ENCODE data around the gene LRRC9. TPM values are rescaled to one million over a fixed set of nuclear protein-coding genes. Genes with fewer than 3 reads are reported as not detected.
"Not testable (repeated sequence)": the region's sequence is repeated elsewhere in the genome, so short reads cannot be mapped to it uniquely, and the experiment has no call there.

The LRRC9 gene
- total and polyA plus RNA-seq, 4 donors = 0.07 to 2.2 (median 0.31) TPM; not detected in 1

DNA sequence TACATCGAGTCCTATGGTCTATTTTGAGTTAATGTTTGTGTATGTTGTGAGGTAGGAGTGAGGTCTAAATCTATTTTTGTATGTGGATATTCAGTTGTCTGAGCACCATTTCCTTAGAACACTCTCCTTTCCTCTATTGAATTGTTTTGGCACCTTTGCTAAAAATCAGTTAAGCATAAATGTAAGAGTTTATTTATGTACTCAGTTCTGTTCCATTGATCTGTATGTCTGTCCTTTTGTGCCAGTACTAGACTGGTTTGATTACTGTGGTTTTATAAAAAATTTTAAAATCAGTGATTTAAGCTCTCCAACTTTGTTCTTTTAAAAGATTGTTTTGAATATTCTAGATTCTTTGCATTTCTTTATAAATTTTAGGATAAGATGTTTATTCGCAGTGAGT lies 101.7 kb downstream of the LRRC9 start:
- H3K36me3 ChIP-seq (ENCODE audit: control insufficient read depth in 4 of 4, insufficient read depth in 4 of 4, low read length in 4 of 4) = no peaks in the 10 kb centered on the region
- H3K4me1 ChIP-seq (ENCODE audit: control insufficient read depth in 5 of 5, insufficient read depth in 5 of 5, low read length in 5 of 5) = no peaks in the 10 kb centered on the region
- 54 to 79% methylated on average over 2 of the region's 2 CpGs for WGBS, 2 donors
- H3K9ac ChIP-seq (ENCODE audit: insufficient read depth in 1 of 2, low read length in 2 of 2) = no peak overlapping the region
- H3K27ac ChIP-seq (ENCODE audit: low read depth in 1 of 2, low read length in 1 of 2) = no peak overlapping the region
- ATAC-seq (ENCODE audit: insufficient read depth, low FRiP score) = no peak
- no peaks in the 10 kb centered on the region for H3K9me3 ChIP-seq (ENCODE audit: control insufficient read depth in 4 of 4, insufficient read depth in 3 of 4, low read length in 3 of 4)
- TF ChIP-seq, protein P1, sequence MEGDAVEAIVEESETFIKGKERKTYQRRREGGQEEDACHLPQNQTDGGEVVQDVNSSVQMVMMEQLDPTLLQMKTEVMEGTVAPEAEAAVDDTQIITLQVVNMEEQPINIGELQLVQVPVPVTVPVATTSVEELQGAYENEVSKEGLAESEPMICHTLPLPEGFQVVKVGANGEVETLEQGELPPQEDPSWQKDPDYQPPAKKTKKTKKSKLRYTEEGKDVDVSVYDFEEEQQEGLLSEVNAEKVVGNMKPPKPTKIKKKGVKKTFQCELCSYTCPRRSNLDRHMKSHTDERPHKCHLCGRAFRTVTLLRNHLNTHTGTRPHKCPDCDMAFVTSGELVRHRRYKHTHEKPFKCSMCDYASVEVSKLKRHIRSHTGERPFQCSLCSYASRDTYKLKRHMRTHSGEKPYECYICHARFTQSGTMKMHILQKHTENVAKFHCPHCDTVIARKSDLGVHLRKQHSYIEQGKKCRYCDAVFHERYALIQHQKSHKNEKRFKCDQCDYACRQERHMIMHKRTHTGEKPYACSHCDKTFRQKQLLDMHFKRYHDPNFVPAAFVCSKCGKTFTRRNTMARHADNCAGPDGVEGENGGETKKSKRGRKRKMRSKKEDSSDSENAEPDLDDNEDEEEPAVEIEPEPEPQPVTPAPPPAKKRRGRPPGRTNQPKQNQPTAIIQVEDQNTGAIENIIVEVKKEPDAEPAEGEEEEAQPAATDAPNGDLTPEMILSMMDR (IDR thresholded peaks at IDR 0.05; ENCODE audit: control extremely low read depth, extremely low read depth) = no peak
- DNase-seq = no peak
- no peak overlapping the region for H3K4me3 ChIP-seq
- no peaks in the 10 kb centered on the region for H3K27me3 ChIP-seq (ENCODE audit: control insufficient read depth in 3 of 3, insufficient read depth in 3 of 3, low read length in 2 of 3)

DNA sequence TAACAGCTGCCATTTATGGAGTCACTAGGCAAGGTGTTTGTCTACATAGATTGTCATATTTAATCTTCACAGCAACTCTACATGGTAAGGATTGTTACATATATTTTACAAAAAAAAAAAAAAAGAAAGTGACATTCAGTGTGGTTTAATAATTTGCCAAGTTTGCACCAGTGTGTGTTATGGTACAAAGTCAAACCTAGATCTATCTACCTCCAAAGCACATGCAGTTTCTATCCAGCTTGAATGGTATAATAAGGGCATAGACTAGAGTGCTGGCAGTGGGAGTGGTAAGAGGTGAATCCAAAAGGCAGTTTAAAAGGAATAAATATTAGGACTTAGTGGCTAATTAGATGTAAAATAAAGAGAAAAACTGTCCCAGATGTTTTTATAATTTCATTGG lies 105.6 kb downstream of the LRRC9 start:
- TF ChIP-seq, protein P1 (IDR thresholded peaks at IDR 0.05; ENCODE audit: control extremely low read depth, extremely low read depth) = no peak
- H3K4me1 ChIP-seq (ENCODE audit: control insufficient read depth in 5 of 5, insufficient read depth in 5 of 5, low read length in 5 of 5) = no peaks in the 10 kb centered on the region
- no peaks in the 10 kb centered on the region for H3K36me3 ChIP-seq (ENCODE audit: control insufficient read depth in 4 of 4, insufficient read depth in 4 of 4, low read length in 4 of 4)
- ATAC-seq (ENCODE audit: insufficient read depth, low FRiP score) (no peak), DNase-seq (no peak)
- no peaks in the 10 kb centered on the region for H3K9me3 ChIP-seq (ENCODE audit: control insufficient read depth in 4 of 4, insufficient read depth in 3 of 4, low read length in 3 of 4)
- H3K27me3 ChIP-seq (ENCODE audit: control insufficient read depth in 3 of 3, insufficient read depth in 3 of 3, low read length in 2 of 3) = no peaks in the 10 kb centered on the region
- H3K4me3 ChIP-seq = no peak overlapping the region
- H3K27ac ChIP-seq (ENCODE audit: low read depth in 1 of 2, low read length in 1 of 2) = no peak overlapping the region
- H3K9ac ChIP-seq (ENCODE audit: insufficient read depth in 1 of 2, low read length in 2 of 2) = no peak overlapping the region

DNA sequence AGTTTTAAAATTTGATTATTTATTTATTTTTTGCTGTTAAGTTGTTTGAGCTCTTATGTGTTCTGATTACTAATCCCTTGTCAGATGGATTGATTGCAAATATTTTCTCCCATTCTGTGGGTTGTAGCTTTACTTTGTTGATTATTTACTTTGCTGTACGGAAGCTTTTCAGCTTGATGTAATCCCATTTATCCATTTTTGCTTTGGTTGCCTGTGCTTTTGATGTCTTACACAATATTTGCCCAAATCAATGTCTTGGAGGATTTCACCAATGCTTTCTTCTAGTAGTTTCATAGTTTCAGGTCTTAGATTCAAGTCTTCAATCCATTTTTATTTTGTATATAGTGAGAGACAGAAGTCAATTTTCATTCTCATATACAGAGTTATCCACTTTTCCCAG lies 115.2 kb downstream of the LRRC9 start:
- Histone ChIP-seq H3K27me3 (ENCODE audit: control insufficient read depth in 3 of 3, insufficient read depth in 3 of 3, low read length in 2 of 3) (no peaks in the 10 kb centered on the region), H3K4me3 (no peak overlapping the region), H3K4me1 (ENCODE audit: control insufficient read depth in 5 of 5, insufficient read depth in 5 of 5, low read length in 5 of 5) (no peaks in the 10 kb centered on the region), H3K27ac (ENCODE audit: low read depth in 1 of 2, low read length in 1 of 2) (no peak overlapping the region), H3K9me3 (ENCODE audit: control insufficient read depth in 4 of 4, insufficient read depth in 3 of 4, low read length in 3 of 4) (no peaks in the 10 kb centered on the region), H3K36me3 (ENCODE audit: control insufficient read depth in 4 of 4, insufficient read depth in 4 of 4, low read length in 4 of 4) (no peaks in the 10 kb centered on the region), H3K9ac (ENCODE audit: insufficient read depth in 1 of 2, low read length in 2 of 2) (no peak overlapping the region)
- 95 to 96% methylated on average over 1 of the region's 1 CpG for WGBS, 2 donors
- no peak for DNase-seq
- TF ChIP-seq, protein P1 (IDR thresholded peaks at IDR 0.05; ENCODE audit: control extremely low read depth, extremely low read depth) = no peak
- no peak for ATAC-seq (ENCODE audit: insufficient read depth, low FRiP score)

GRCh38 chr14:60047976-60048375 lies 128.0 kb downstream of the LRRC9 start:
- H3K9ac ChIP-seq (ENCODE audit: insufficient read depth in 1 of 2, low read length in 2 of 2); H3K4me3 ChIP-seq; H3K27ac ChIP-seq (ENCODE audit: low read depth in 1 of 2, low read length in 1 of 2); DNase-seq; H3K9me3 ChIP-seq (ENCODE audit: control insufficient read depth in 4 of 4, insufficient read depth in 3 of 4, low read length in 3 of 4); H3K36me3 ChIP-seq (ENCODE audit: control insufficient read depth in 4 of 4, insufficient read depth in 4 of 4, low read length in 4 of 4); H3K27me3 ChIP-seq (ENCODE audit: control insufficient read depth in 3 of 3, insufficient read depth in 3 of 3, low read length in 2 of 3); ATAC-seq (ENCODE audit: insufficient read depth, low FRiP score): not testable (repeated sequence)
- H3K4me1 ChIP-seq (ENCODE audit: control insufficient read depth in 5 of 5, insufficient read depth in 5 of 5, low read length in 5 of 5) = peaks cover 0 to 15% (median 0%) of the 10 kb centered on the region in 5 donors
- WGBS, 2 donors = 60 to 79% methylated on average over 1 of the region's 1 CpG
